Uterus (tissue), 2 donors: Measurements from ENCODE around the gene DCDC2B.

ENCODE experiments used
- CTCF ChIP-seq, 4 experiments: fragments of 200-600 bp in 2 of 4; fragments of 450-650 bp in 2 of 4; sonication (generic) in 2 of 4; IDR thresholded peaks; one replicate each; pipeline ENCODE4 v1.5.1; 2016 to 2019; ENCODE audit warnings: antibody characterized with exemption in 4 of 4, mild to moderate bottlenecking in 2 of 4, moderate library complexity in 1 of 4
- POLR2A ChIP-seq, 2 donors: fragments of 450-650 bp; IDR thresholded peaks; one replicate each; pipeline ENCODE4 v1.6.1; 2016; ENCODE audit warnings: antibody characterized with exemption in 2 of 2, mild to moderate bottlenecking in 1 of 2, moderate library complexity in 1 of 2

GRCh38 chr1:32219022-32219421 is 10.1 kb downstream of the DCDC2B start:
- no peak for TF ChIP-seq POLR2A (IDR thresholded peaks at IDR 0.05)
- no peak for TF ChIP-seq CTCF (IDR thresholded peaks at IDR 0.05)
